ENCODE results near the gene CABLES1. TPM values are rescaled to one million over a fixed set of nuclear protein-coding genes. Genes with fewer than 3 reads are reported as not detected.

CABLES1 gene
- total and polyA plus RNA-seq, 2 of the 8 experiments (the other 6 are each of a cell fraction or from before 2014, with no cell fraction given): 9.2 to 26.4 TPM

DNA sequence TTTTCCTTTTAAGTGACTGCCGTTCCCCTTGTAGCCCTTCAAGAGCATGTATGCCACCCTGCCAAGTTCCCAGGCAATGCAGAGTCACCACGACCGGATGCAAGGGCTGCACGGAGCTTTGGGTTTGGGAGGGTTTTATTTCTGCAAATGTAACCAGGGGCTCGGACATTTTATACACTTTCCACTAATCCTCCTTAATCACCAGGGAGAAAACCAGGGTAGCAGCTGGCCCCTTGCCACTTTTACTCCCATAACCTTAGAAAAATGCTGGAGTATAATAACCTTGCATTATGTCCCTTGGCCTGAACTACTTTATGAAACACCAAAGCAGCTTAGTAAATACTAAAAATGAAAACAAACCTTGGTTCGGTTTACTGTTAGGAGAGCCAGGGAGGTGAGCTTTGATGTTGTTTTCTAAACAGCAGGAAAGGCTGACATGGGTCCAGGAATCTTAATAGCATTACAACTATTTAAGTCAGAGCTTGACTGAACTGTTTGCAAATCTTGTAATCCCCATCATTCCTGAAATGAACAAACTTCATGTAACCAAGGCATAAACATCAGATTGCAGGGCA, 165.0 kb downstream of the CABLES1 start:
- no peak overlapping the region for H2AFZ ChIP-seq (ENCODE audit: low read length)
- TF ChIP-seq GTF2F1 (IDR thresholded peaks at IDR 0.05; ENCODE audit: borderline replicate concordance, low read depth, low read length) (no peak), GABPA (IDR thresholded peaks at IDR 0.05; ENCODE audit: borderline replicate concordance, insufficient read depth, low read length) (no peak), SIX5 (IDR thresholded peaks at IDR 0.05; ENCODE audit: low read depth, low read length) (no peak), CBX5 (IDR thresholded peaks at IDR 0.05; ENCODE audit: low read depth, low read length) (no peak)
- no peak overlapping the region for H2BK120ac ChIP-seq (replicated peaks; ENCODE audit: low read depth, low read length)
- no peak overlapping the region for H4K8ac ChIP-seq (ENCODE audit: extremely low read depth, insufficient read depth, low read length)
- no peaks in the 10 kb centered on the region for H3K23me2 ChIP-seq (ENCODE audit: low read depth, low read length)
- FAIRE-seq (no peak), DNase-seq (ENCODE audit: low read depth in 1 of 2, low spot score in 2 of 2) (no peak)
- WGBS, 2 experiments (ENCODE audit: extremely low coverage in 1 of 2, insufficient coverage in 1 of 2, insufficient read length in 1 of 2, insufficient replicate concordance in 2 of 2, low coverage in 1 of 2, low lambda C conversion rate in 2 of 2, missing lambda C conversion rate in 1 of 2): 92% methylated on average over 6 of the region's 6 CpGs; no CpG with 5 or more reads in 1 of the 2 experiments
- no peak overlapping the region for H4K5ac ChIP-seq (ENCODE audit: insufficient read length, low read depth, low read length)
- no peak overlapping the region for H2BK5ac ChIP-seq (ENCODE audit: low read depth, low read length)
- H4K20me1 ChIP-seq (replicated peaks in 1 of 2; ENCODE audit: control insufficient read depth in 1 of 2, insufficient read depth in 2 of 2, low read length in 2 of 2): no peaks in the 10 kb centered on the region
- no peak overlapping the region for H2BK20ac ChIP-seq (ENCODE audit: low read length)
- no peak overlapping the region for H3K9ac ChIP-seq (replicated peaks in 1 of 4; ENCODE audit: extremely low read depth in 1 of 4, low read depth in 3 of 4, low read length in 3 of 4)
- no peak overlapping the region for H3K4ac ChIP-seq (replicated peaks; ENCODE audit: insufficient read length, low read depth, low read length)
- no peak overlapping the region for H3K23ac ChIP-seq (ENCODE audit: insufficient read length)
- H3K27ac ChIP-seq (ENCODE audit: low read depth, low read length): no peak overlapping the region
- H3K56ac ChIP-seq (replicated peaks; ENCODE audit: insufficient read length, low read depth, low read length): no peak overlapping the region
- H2BK12ac ChIP-seq (ENCODE audit: low read depth, low read length): no peak overlapping the region
- H4K91ac ChIP-seq (replicated peaks; ENCODE audit: insufficient read length, low read length): no peak overlapping the region
- H2AK5ac ChIP-seq (ENCODE audit: low read depth, low read length): no peak overlapping the region
- no peaks in the 10 kb centered on the region for H3K79me1 ChIP-seq (ENCODE audit: low read depth, low read length)
- H3K79me2 ChIP-seq (ENCODE audit: control insufficient read depth in 1 of 2, insufficient read depth in 2 of 2, low read length in 2 of 2): no peaks in the 10 kb centered on the region
- H3K14ac ChIP-seq (ENCODE audit: insufficient read length): no peak overlapping the region
- no peak overlapping the region for H3K4me2 ChIP-seq (ENCODE audit: insufficient read depth in 1 of 2, low read depth in 2 of 2, low read length in 2 of 2)
- no peaks in the 10 kb centered on the region; a peak in 1 of 7 replicates for H3K4me1 ChIP-seq (replicated peaks in 1 of 4; ENCODE audit: control insufficient read depth in 3 of 4, insufficient read depth in 4 of 4, low read length in 3 of 4)
- POLR2A ChIA-PET (ENCODE audit: partially characterized antibody): interaction anchor here (1.1 kb wide), 1 partner anchor 16 kb away, joined by 3 read pairs; no protein-coding TSS in a partner anchor
- CTCF ChIA-PET (ENCODE audit: partially characterized antibody): interaction anchor here (0.6 to 1.1 kb wide), 2 partner anchors 40 to 246 kb away, joined by 3 read pairs; no protein-coding TSS in a partner anchor
- no peaks in the 10 kb centered on the region for H3K27me3 ChIP-seq (replicated peaks in 1 of 4; ENCODE audit: control insufficient read depth in 3 of 4, extremely low read depth in 1 of 4, insufficient read depth in 3 of 4, low read length in 3 of 4)
- H3K9me3 ChIP-seq (ENCODE audit: insufficient read depth in 2 of 2, low read depth in 1 of 2, low read length in 1 of 2): no peaks in the 10 kb centered on the region
- H2BK15ac ChIP-seq (ENCODE audit: low read length): no peak overlapping the region
- H3K36me3 ChIP-seq (ENCODE audit: control insufficient read depth in 2 of 4, insufficient read depth in 4 of 4, low read length in 3 of 4): no peaks in the 10 kb centered on the region
- H3K4me3 ChIP-seq (ENCODE audit: extremely low read depth in 1 of 4, insufficient read depth in 2 of 4, low read depth in 3 of 4, low read length in 4 of 4): no peak overlapping the region
- no peak overlapping the region for H3K18ac ChIP-seq (ENCODE audit: extremely low read depth, low read length)
